RWPE2 (cell line): ENCODE data around the gene TMEM270.

Source experiments
- ATAC-seq: fragments of 200-7000 bp; cut with Tn5 transposase; 3 replicates; pipeline ENCODE4 v1.9.1; 2021; ENCODE audit warnings: low read depth
- DNase-seq: peaks from one replicate; pipeline ENCODE4 v3.0.0-alpha.2; 2020; ENCODE audit warnings: low spot score
- H3K27ac ChIP-seq: fragments of 450-650 bp; 2 replicates; pipeline ENCODE4 v1.5.1; 2017; ENCODE audit warnings: mild to moderate bottlenecking; ENCODE audit not compliant: poor library complexity, severe bottlenecking
- H3K27me3 ChIP-seq: fragments of 250-450 bp; sonication (Bioruptor Pico); 2 replicates; pipeline ENCODE4 v1.5.1; 2021; ENCODE audit warnings: mild to moderate bottlenecking, moderate library complexity; ENCODE audit not compliant: insufficient read depth, poor library complexity, severe bottlenecking
- H3K36me3 ChIP-seq: fragments of 250-450 bp; sonication (Bioruptor Pico); 2 replicates; pipeline ENCODE4 v1.5.1; 2020; ENCODE audit warnings: low read depth, mild to moderate bottlenecking, moderate library complexity
- H3K4me1 ChIP-seq: fragments of 250-450 bp; sonication (Bioruptor Pico); 2 replicates; pipeline ENCODE4 v1.5.1; 2021; ENCODE audit warnings: mild to moderate bottlenecking, moderate library complexity; ENCODE audit not compliant: insufficient read depth, poor library complexity, severe bottlenecking
- H3K4me3 ChIP-seq: fragments of 250-450 bp; sonication (Bioruptor Pico); 2 replicates; pipeline ENCODE4 v1.5.1; 2021; ENCODE audit warnings: mild to moderate bottlenecking, moderate library complexity; ENCODE audit not compliant: severe bottlenecking
- H3K9me3 ChIP-seq: fragments of 250-450 bp; sonication (Bioruptor Pico); 2 replicates; pipeline ENCODE4 v1.5.1; 2021; ENCODE audit warnings: mild to moderate bottlenecking, moderate library complexity; ENCODE audit not compliant: severe bottlenecking
- TF ChIP-seq, protein P1 (sequence below): fragments of 450-650 bp; IDR thresholded peaks from one replicate; pipeline ENCODE4 v1.5.1; 2017; ENCODE audit warnings: mild to moderate bottlenecking, moderate library complexity; ENCODE audit not compliant: poor library complexity, severe bottlenecking

TMEM270 gene

GRCh38 chr7:73839290-73839689 lies 21.7 kb upstream of the TMEM270 start:
- no peaks in the 10 kb centered on the region for H3K9me3 ChIP-seq
- H3K4me3 ChIP-seq: no peak overlapping the region
- H3K27me3 ChIP-seq: no peaks in the 10 kb centered on the region
- TF ChIP-seq, protein P1, sequence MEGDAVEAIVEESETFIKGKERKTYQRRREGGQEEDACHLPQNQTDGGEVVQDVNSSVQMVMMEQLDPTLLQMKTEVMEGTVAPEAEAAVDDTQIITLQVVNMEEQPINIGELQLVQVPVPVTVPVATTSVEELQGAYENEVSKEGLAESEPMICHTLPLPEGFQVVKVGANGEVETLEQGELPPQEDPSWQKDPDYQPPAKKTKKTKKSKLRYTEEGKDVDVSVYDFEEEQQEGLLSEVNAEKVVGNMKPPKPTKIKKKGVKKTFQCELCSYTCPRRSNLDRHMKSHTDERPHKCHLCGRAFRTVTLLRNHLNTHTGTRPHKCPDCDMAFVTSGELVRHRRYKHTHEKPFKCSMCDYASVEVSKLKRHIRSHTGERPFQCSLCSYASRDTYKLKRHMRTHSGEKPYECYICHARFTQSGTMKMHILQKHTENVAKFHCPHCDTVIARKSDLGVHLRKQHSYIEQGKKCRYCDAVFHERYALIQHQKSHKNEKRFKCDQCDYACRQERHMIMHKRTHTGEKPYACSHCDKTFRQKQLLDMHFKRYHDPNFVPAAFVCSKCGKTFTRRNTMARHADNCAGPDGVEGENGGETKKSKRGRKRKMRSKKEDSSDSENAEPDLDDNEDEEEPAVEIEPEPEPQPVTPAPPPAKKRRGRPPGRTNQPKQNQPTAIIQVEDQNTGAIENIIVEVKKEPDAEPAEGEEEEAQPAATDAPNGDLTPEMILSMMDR: no peak
- no peaks in the 10 kb centered on the region for H3K36me3 ChIP-seq
- ATAC-seq: no peak
- peak overlapping the region; percentile 89 for H3K27ac ChIP-seq
- peaks cover 12% of the 10 kb centered on the region for H3K4me1 ChIP-seq
- DNase-seq: no peak

GRCh38 chr7:73839743-73840714 lies 20.9 kb upstream of the TMEM270 start:
- Histone ChIP-seq H3K27ac (peak overlapping the region; percentile 89), H3K4me3 (no peak overlapping the region), H3K4me1 (peaks cover 12% of the 10 kb centered on the region), H3K27me3 (no peaks in the 10 kb centered on the region), H3K36me3 (no peaks in the 10 kb centered on the region), H3K9me3 (no peaks in the 10 kb centered on the region)
- ATAC-seq: no peak
- TF ChIP-seq, protein P1: no peak
- no peak for DNase-seq

DNA sequence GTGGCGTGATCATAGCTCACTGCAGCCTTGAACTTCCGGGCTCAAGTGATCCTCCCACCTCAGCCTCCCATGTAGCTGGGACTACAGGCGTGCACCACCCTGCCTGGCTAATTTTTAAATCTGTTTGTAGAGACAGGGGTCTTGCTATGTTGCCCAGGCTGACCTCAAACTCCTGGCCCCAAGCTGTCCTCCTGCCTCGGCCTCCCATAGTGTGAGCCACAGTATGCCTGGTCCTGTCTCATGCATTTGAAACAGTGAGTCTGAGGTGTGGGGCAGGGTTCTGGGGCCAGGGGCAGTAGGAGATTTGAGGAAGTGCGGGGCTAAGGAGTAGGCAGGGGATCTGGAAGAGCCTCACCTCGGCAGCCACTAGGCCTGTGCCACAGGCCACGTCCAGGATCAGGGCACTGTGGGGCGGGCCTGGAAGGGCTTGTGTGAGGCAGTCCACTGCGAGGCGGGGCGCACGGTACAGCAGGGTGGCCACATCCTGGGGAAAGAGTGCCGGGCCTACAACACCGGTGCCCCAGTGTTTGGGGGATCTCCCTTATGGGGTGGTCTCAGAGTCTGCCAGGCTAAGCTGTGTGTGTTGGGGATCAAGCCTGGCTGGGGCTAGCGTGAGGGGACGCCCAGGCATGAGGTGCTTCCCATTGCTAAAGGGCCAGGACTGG lies 20.1 kb upstream of the TMEM270 start:
- Histone ChIP-seq H3K9me3 (no peaks in the 10 kb centered on the region), H3K27ac (peak overlapping the region; percentile 55), H3K27me3 (no peaks in the 10 kb centered on the region), H3K4me1 (peaks cover 16% of the 10 kb centered on the region), H3K4me3 (no peak overlapping the region), H3K36me3 (no peaks in the 10 kb centered on the region)
- no peak for ATAC-seq
- TF ChIP-seq, protein P1: no peak
- DNase-seq: no peak

- ATAC-seq (peak; percentile 5; the same call in 2 of the 3 replicates), DNase-seq (no peak)
- no peaks in the 10 kb centered on the region for H3K27me3 ChIP-seq
- peaks cover 16% of the 10 kb centered on the region for H3K4me1 ChIP-seq
- TF ChIP-seq, protein P1: no peak
- H3K27ac ChIP-seq: peak overlapping the region; percentile 55
- H3K36me3 ChIP-seq: no peaks in the 10 kb centered on the region
- peak overlapping the region; percentile 38 for H3K4me3 ChIP-seq
- no peaks in the 10 kb centered on the region for H3K9me3 ChIP-seq
Observed at GRCh38 chr7:73841689-73842066, 19.3 kb upstream of the TMEM270 start.
